H1 (cell line): ENCODE results near the gene SOX2. TPM values are rescaled to one million over a fixed set of nuclear protein-coding genes. Genes with fewer than 3 reads are reported as not detected.

ENCODE experiments used
- CTCF ChIA-PET: fragments of 300-600 bp; sonication (Branson Sonifier 250); formaldehyde crosslinking; loops from one replicate; lab custom pipeline; 2021; ENCODE audit not compliant: partially characterized antibody; lab: Charles Lee
- POLR2A ChIA-PET: fragments of 300-600 bp; sonication (Branson Sonifier 250); formaldehyde crosslinking; loops from one replicate; lab custom pipeline; 2021; ENCODE audit warnings: inconsistent platforms; ENCODE audit not compliant: partially characterized antibody; lab: Charles Lee
- DNase-seq, 2 experiments: peaks; one replicate each; pipeline versions ENCODE4 v3.0.0 to v3.0.0-alpha.2; 2010 to 2022; ENCODE audit warnings: low spot score in 2 of 2, low read depth in 1 of 2, mixed read lengths in 1 of 2
- FAIRE-seq: peaks from 2 replicates; lab custom pipeline; 2011; peaks lifted over from hg19 to GRCh38; lab: Jason Lieb, UNC
- H2AFZ ChIP-seq: 2 replicates; pipeline ENCODE4 v1.8.1; 2012; ENCODE audit warnings: low read length, inconsistent platforms
- H2AK5ac ChIP-seq: 2 replicates; pipeline ENCODE4 v1.6.1; 2013; ENCODE audit warnings: low read depth, low read length
- H2BK120ac ChIP-seq: replicated peaks from 2 replicates; pipeline ENCODE3; 2013; ENCODE audit warnings: low read depth, low read length, inconsistent platforms
- H2BK12ac ChIP-seq: 2 replicates; pipeline ENCODE4 v1.6.1; 2013; ENCODE audit warnings: low read depth, low read length
- H2BK15ac ChIP-seq: 2 replicates; pipeline ENCODE4 v1.6.1; 2013; ENCODE audit warnings: low read length
- H2BK20ac ChIP-seq: 2 replicates; pipeline ENCODE4 v1.6.1; 2013; ENCODE audit warnings: low read length
- H2BK5ac ChIP-seq: 2 replicates; pipeline ENCODE4 v1.6.1; 2013; ENCODE audit warnings: low read depth, low read length
- H3K14ac ChIP-seq: 2 replicates; pipeline ENCODE4 v1.6.1; 2013; ENCODE audit warnings: inconsistent platforms; ENCODE audit not compliant: insufficient read length
- H3K18ac ChIP-seq: 2 replicates; pipeline ENCODE4 v1.6.1; 2013; ENCODE audit warnings: low read length; ENCODE audit errors: extremely low read depth
- H3K23ac ChIP-seq: 2 replicates; pipeline ENCODE4 v1.6.1; 2013; ENCODE audit warnings: inconsistent platforms; ENCODE audit not compliant: insufficient read length
- H3K23me2 ChIP-seq: 2 replicates; pipeline ENCODE4 v1.6.1; 2013; ENCODE audit warnings: low read depth, low read length
- H3K27ac ChIP-seq: 2 replicates; pipeline ENCODE4 v1.6.1; 2011; ENCODE audit warnings: low read depth, low read length, inconsistent platforms
- H3K27me3 ChIP-seq, 4 experiments: replicated peaks in 1 of 4; 1 replicate in 1 of 4; 2 replicates in 3 of 4; pipeline versions ENCODE4 v1.6.1 to v1.8.1; 2011 to 2013; ENCODE audit warnings: low read length in 3 of 4, mild to moderate bottlenecking in 3 of 4, inconsistent platforms in 2 of 4, mixed read lengths in 2 of 4, moderate library complexity in 1 of 4; ENCODE audit not compliant: control insufficient read depth in 3 of 4, insufficient read depth in 3 of 4; ENCODE audit errors: extremely low read depth in 1 of 4
- H3K36me3 ChIP-seq, 4 experiments: 2 replicates each; pipeline versions ENCODE4 v1.6.1 to v1.8.1; 2011 to 2013; ENCODE audit warnings: mild to moderate bottlenecking in 4 of 4, low read length in 3 of 4, moderate library complexity in 2 of 4, control low read depth in 1 of 4, inconsistent platforms in 1 of 4; ENCODE audit not compliant: insufficient read depth in 4 of 4, control insufficient read depth in 2 of 4
- H3K4ac ChIP-seq: replicated peaks from 2 replicates; pipeline ENCODE3; 2013; ENCODE audit warnings: low read length, low read depth, mixed read lengths, inconsistent platforms; ENCODE audit not compliant: insufficient read length
- H3K4me1 ChIP-seq, 4 experiments: replicated peaks in 1 of 4; 1 replicate in 1 of 4; 2 replicates in 3 of 4; pipeline versions ENCODE4 v1.6.1 to v1.8.1; 2011 to 2013; ENCODE audit warnings: low read length in 3 of 4, inconsistent platforms in 2 of 4, mixed read lengths in 1 of 4; ENCODE audit not compliant: insufficient read depth in 4 of 4, control insufficient read depth in 3 of 4
- H3K4me2 ChIP-seq, 2 experiments: 2 replicates each; pipeline versions ENCODE4 v1.6.1 to v1.8.1; 2011 to 2013; ENCODE audit warnings: low read depth in 2 of 2, low read length in 2 of 2, control low read depth in 1 of 2, inconsistent platforms in 1 of 2, mild to moderate bottlenecking in 1 of 2; ENCODE audit not compliant: insufficient read depth in 1 of 2
- H3K4me3 ChIP-seq, 4 experiments: fragments of 200-600, 300-600 bp in 1 of 4; sonication (generic), shearing (Covaris generic), sonication (Bioruptor Twin) in 1 of 4; 2 replicates each; pipeline versions ENCODE4 v1.5.1 to v1.8.1; 2011 to 2016; ENCODE audit warnings: low read length in 4 of 4, low read depth in 3 of 4, control low read depth in 2 of 4, inconsistent platforms in 2 of 4, mild to moderate bottlenecking in 2 of 4, mixed read lengths in 1 of 4, moderate library complexity in 1 of 4; ENCODE audit not compliant: insufficient read depth in 2 of 4; ENCODE audit errors: extremely low read depth in 1 of 4
- H3K56ac ChIP-seq: replicated peaks from 2 replicates; pipeline ENCODE3; 2013; ENCODE audit warnings: low read depth, mild to moderate bottlenecking, mixed read lengths, low read length, inconsistent platforms; ENCODE audit not compliant: insufficient read length
- H3K79me1 ChIP-seq: 2 replicates; pipeline ENCODE4 v1.6.1; 2013; ENCODE audit warnings: low read depth, low read length, control low read depth
- H3K79me2 ChIP-seq, 2 experiments: 2 replicates each; pipeline versions ENCODE4 v1.6.1 to v1.8.1; 2012 to 2013; ENCODE audit warnings: low read length in 2 of 2, mild to moderate bottlenecking in 2 of 2, inconsistent platforms in 1 of 2; ENCODE audit not compliant: insufficient read depth in 2 of 2, control insufficient read depth in 1 of 2
- H3K9ac ChIP-seq, 4 experiments: replicated peaks in 1 of 4; 1 replicate in 1 of 4; 2 replicates in 3 of 4; pipeline versions ENCODE4 v1.6.1 to v1.8.1; 2011 to 2013; ENCODE audit warnings: low read depth in 3 of 4, low read length in 3 of 4, control low read depth in 2 of 4, mild to moderate bottlenecking in 2 of 4, moderate library complexity in 2 of 4, inconsistent platforms in 1 of 4; ENCODE audit errors: extremely low read depth in 1 of 4
- H3K9me3 ChIP-seq, 2 experiments: 2 replicates each; pipeline versions ENCODE4 v1.6.1 to v1.8.1; 2012 to 2013; ENCODE audit warnings: mild to moderate bottlenecking in 2 of 2, moderate library complexity in 2 of 2, control low read depth in 1 of 2, inconsistent platforms in 1 of 2, low read depth in 1 of 2, low read length in 1 of 2, mixed read lengths in 1 of 2; ENCODE audit not compliant: insufficient read depth in 2 of 2
- H4K20me1 ChIP-seq, 2 experiments: replicated peaks in 1 of 2; 2 replicates each; pipeline versions ENCODE3 to v1.8.1; 2011 to 2013; ENCODE audit warnings: inconsistent platforms in 2 of 2, low read length in 2 of 2, mild to moderate bottlenecking in 1 of 2; ENCODE audit not compliant: insufficient read depth in 2 of 2, control insufficient read depth in 1 of 2
- H4K5ac ChIP-seq: 2 replicates; pipeline ENCODE4 v1.6.1; 2013; ENCODE audit warnings: low read length, low read depth, mixed read lengths, inconsistent platforms; ENCODE audit not compliant: insufficient read length
- H4K8ac ChIP-seq: 2 replicates; pipeline ENCODE4 v1.8.0; 2013; ENCODE audit warnings: mild to moderate bottlenecking, moderate library complexity, low read length, inconsistent platforms; ENCODE audit not compliant: insufficient read depth; ENCODE audit errors: extremely low read depth
- H4K91ac ChIP-seq: replicated peaks from 2 replicates; pipeline ENCODE3; 2013; ENCODE audit warnings: low read length, mixed read lengths, inconsistent platforms; ENCODE audit not compliant: insufficient read length
- BACH1 ChIP-seq: IDR thresholded peaks from 2 replicates; pipeline ENCODE4 v1.6.1; 2012; ENCODE audit warnings: low read length, improper control_type of control experiment
- POLR2AphosphoS5 ChIP-seq: IDR thresholded peaks from 2 replicates; pipeline ENCODE4 v1.6.1; 2011; ENCODE audit warnings: low read depth, low read length
- SP1 ChIP-seq: IDR thresholded peaks from 2 replicates; pipeline ENCODE4 v1.6.1; 2011; ENCODE audit warnings: low read depth, low read length
- WGBS, 2 experiments: shearing (Covaris generic) in 1 of 2; methylation state at CpG; one replicate each; pipeline versions ENCODE4 v1.1.6 to v1.1.7; 2013 to 2015; ENCODE audit warnings: low lambda C conversion rate in 2 of 2, mixed read lengths in 2 of 2, inconsistent platforms in 1 of 2, low coverage in 1 of 2, missing lambda C conversion rate in 1 of 2; ENCODE audit not compliant: insufficient replicate concordance in 2 of 2, insufficient coverage in 1 of 2, insufficient read length in 1 of 2; ENCODE audit errors: extremely low coverage in 1 of 2, missing lambda C conversion rate in 1 of 2; 5-methylcytosine and 5-hydroxymethylcytosine counted together
- polyA plus RNA-seq, 7 experiments: library from polyadenylated mRNA; depleted of rRNA in 3 of 7; stranded (reverse) in 5 of 7; unstranded in 2 of 7; fragments of >200 nt in 5 of 7; fragments of 200-250 nt in 2 of 7; gene quantifications; 1 replicate in 5 of 7; 2 replicates in 1 of 7; 4 replicates in 1 of 7; pipeline versions ENCODE4 v1.2.1 to v1.2.3, GENCODE V29; 2011 to 2013; ENCODE audit warnings: missing spikeins in 2 of 7, mixed read lengths in 2 of 7
- total RNA-seq: library from RNA; stranded (reverse); fragmentation: NEBNext Ultra II Directional; extraction: Animal tissue kit (Norgen Biotek cat#: 25700); gene quantifications from 2 replicates; pipeline ENCODE4 v1.2.1, GENCODE V29; 2021

Gene SOX2
- total and polyA plus RNA-seq, 2 of the 8 experiments (the other 6 are each of a cell fraction or from before 2014, with no cell fraction given), result 149 to 247 TPM

DNA sequence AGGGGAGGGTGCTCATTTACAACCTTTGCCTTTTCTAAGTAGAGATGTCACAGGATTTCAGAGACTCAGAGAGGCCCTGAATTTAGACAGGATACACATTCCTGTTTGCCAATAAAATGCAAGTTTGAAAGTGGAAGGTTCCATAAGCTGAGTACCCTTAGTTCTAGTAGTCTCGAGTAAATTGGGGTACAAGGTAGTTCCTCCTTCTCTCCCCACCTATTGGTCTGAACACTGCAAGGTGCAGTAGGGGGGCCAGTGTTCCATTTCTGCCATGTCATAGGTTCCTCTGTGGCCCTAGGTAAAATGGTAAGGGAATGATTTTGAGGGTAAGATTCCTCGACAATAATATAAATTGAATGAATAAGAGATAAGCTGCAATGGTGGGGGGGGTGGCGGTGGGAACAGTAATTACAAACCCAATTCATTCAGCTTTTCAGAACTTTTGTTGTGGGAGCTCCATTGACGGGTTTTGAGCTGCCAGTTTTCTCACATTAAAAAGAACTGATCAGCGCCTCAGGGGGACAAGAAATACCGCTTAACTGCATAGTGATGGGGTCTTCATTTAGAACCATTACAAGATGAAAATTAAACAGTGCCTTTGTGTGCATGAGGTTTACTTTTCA, 5.9 kb downstream of the SOX2 start:
- 53% methylated on average over 6 of the region's 6 CpGs; no CpG with 5 or more reads in 1 of the 2 experiments for WGBS, 2 experiments
- Histone ChIP-seq H3K56ac (no peak overlapping the region), H3K4ac (peak overlapping the region; percentile 73), H2BK120ac (peak overlapping the region; percentile 78), H3K4me2 (peak overlapping the region; percentile 70 to 89), H4K8ac (no peak overlapping the region), H3K23ac (no peak overlapping the region), H2AFZ (no peak overlapping the region)
- CTCF ChIA-PET, result interaction anchor here (0.7 to 4.7 kb wide), 11 partner anchors 9 to 749 kb away, joined by 3 to 23 read pairs (median 3); no protein-coding TSS in a partner anchor
- TF ChIP-seq POLR2AphosphoS5 (peak; percentile 54), SP1 (no peak), BACH1 (0 out of 2 replicates have a peak, but pooled peaks have one; percentile 15)
- TF ChIP-seq, all 59 proteins: peak for 2
- FAIRE-seq, result no peak
- Histone ChIP-seq H2BK15ac (no peak overlapping the region), H3K4me3 (peak overlapping the region; percentile 32 to 98 (median 65); a peak in 7 of 8 replicates), H2BK12ac (peak overlapping the region; percentile 77), H3K79me1 (peaks cover 3% of the 10 kb centered on the region), H3K9ac (no peak overlapping the region), H3K27ac (peak overlapping the region; percentile 25; the same call in 1 of the 2 replicates), H3K18ac (peak overlapping the region; percentile 48), H4K5ac (peak overlapping the region; percentile 59), H2BK20ac (peak overlapping the region; percentile 36; the same call in 1 of the 2 replicates), H3K27me3 (no peaks in the 10 kb centered on the region), H3K23me2 (no peaks in the 10 kb centered on the region; the same call in 1 of the 2 replicates), H3K4me1 (peaks cover 12 to 22% (median 19%) of the 10 kb centered on the region in 4 experiments), H2BK5ac (peak overlapping the region; percentile 89; the same call in 1 of the 2 replicates), H3K14ac (no peak overlapping the region), H4K91ac (peak overlapping the region; percentile 36), H3K79me2 (peaks cover 8 to 92% of the 10 kb centered on the region in 2 experiments), H2AK5ac (no peak overlapping the region), H3K36me3 (peaks cover 0 to 64% (median 10%) of the 10 kb centered on the region in 4 experiments; a peak in 4 of 8 replicates), H3K9me3 (no peaks in the 10 kb centered on the region), H4K20me1 (peaks cover 0 to 2% of the 10 kb centered on the region in 2 experiments)
- POLR2A ChIA-PET, result interaction anchor here (0.9 to 5.0 kb wide), 8 partner anchors 10 to 177 kb away, joined by 3 to 72 read pairs (median 4); no protein-coding TSS in a partner anchor
- no peak for DNase-seq
